Prostate gland (tissue), 2 donors: ENCODE measurements around the gene RNF19B.

Source experiments
- POLR2A ChIP-seq: fragments of 450-650 bp; IDR thresholded peaks from one replicate; pipeline ENCODE4 v1.6.1; 2016; ENCODE audit warnings: antibody characterized with exemption, mild to moderate bottlenecking
- POLR2AphosphoS5 ChIP-seq: sonication (generic); formaldehyde crosslinking; IDR thresholded peaks from one replicate; pipeline ENCODE4 v1.6.1; 2017; ENCODE audit warnings: antibody characterized with exemption
- TF ChIP-seq, protein P1 (sequence below), 4 experiments: fragments of 200-600 bp in 2 of 4; fragments of 450-650 bp in 2 of 4; sonication (generic) in 2 of 4; IDR thresholded peaks; 1 replicate in 3 of 4; 2 replicates in 1 of 4; pipeline ENCODE4 v1.5.1; 2016 to 2019; ENCODE audit warnings: antibody characterized with exemption in 4 of 4, mild to moderate bottlenecking in 2 of 4, moderate library complexity in 2 of 4

DNA sequence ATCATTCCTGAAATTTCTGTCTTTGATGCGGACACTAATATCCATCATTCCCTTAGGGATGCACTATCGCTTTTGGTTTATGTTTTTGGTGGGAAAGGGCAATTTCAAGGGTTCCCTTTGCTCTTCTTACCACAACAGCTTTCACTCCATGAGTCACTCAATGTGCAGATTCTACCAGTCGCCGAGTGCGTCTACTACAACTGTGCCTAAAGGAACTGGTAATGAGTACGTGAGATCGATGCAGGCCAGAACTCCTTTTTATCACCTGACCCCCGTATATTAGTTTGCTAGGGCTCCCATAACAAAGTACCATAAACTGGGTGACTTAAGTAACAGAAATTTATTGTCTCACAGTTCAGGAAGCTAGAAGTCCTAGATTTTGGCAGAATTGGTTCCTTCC is 35.9 kb downstream of the RNF19B start:
- TF ChIP-seq POLR2AphosphoS5: no peak
- TF ChIP-seq POLR2A: no peak
- TF ChIP-seq, protein P1, sequence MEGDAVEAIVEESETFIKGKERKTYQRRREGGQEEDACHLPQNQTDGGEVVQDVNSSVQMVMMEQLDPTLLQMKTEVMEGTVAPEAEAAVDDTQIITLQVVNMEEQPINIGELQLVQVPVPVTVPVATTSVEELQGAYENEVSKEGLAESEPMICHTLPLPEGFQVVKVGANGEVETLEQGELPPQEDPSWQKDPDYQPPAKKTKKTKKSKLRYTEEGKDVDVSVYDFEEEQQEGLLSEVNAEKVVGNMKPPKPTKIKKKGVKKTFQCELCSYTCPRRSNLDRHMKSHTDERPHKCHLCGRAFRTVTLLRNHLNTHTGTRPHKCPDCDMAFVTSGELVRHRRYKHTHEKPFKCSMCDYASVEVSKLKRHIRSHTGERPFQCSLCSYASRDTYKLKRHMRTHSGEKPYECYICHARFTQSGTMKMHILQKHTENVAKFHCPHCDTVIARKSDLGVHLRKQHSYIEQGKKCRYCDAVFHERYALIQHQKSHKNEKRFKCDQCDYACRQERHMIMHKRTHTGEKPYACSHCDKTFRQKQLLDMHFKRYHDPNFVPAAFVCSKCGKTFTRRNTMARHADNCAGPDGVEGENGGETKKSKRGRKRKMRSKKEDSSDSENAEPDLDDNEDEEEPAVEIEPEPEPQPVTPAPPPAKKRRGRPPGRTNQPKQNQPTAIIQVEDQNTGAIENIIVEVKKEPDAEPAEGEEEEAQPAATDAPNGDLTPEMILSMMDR (IDR thresholded peaks at IDR 0.05): no peak
